Panc1 (cell line): Measurements from ENCODE around the gene GRK3. TPM values are rescaled to one million over a fixed set of nuclear protein-coding genes. Genes with fewer than 3 reads are reported as not detected.

Experiments used
- ATAC-seq: fragments of 200-7000 bp; cut with Tn5 transposase; 2 replicates; pipeline ENCODE4 v1.9.1; 2020; ENCODE audit warnings: mild to moderate bottlenecking, moderate library complexity
- BruUV-seq: library from RNA; stranded (reverse); fragments of 400-500 nt; replicated peaks from 2 replicates; lab custom pipeline; 2021; lab: Mats Ljungman, UMichigan
- CTCF ChIA-PET: fragments of 300-600 bp; sonication (Branson Sonifier 250); formaldehyde crosslinking; loops from one replicate; lab custom pipeline; 2022; ENCODE audit warnings: antibody characterized with exemption; lab: Charles Lee
- POLR2A ChIA-PET: fragments of 300-600 bp; sonication (Branson Sonifier 250); formaldehyde crosslinking; loops from one replicate; lab custom pipeline; 2022; ENCODE audit warnings: antibody characterized with exemption; lab: Charles Lee
- DNase-seq: peaks from one replicate; pipeline ENCODE4 v3.0.0-alpha.2; 2010; ENCODE audit warnings: low read depth, low spot score
- H3K27ac ChIP-seq: 2 replicates; pipeline ENCODE4 v1.5.1; 2011; ENCODE audit warnings: mild to moderate bottlenecking, low read length, inconsistent platforms
- H3K27me3 ChIP-seq: fragments of 200-500 bp; sonication (Bioruptor generic); 2 replicates; pipeline ENCODE4 v1.6.0; 2014; ENCODE audit warnings: low read length, inconsistent platforms; ENCODE audit not compliant: control insufficient read depth, insufficient read depth
- H3K36me3 ChIP-seq: fragments of 200-500 bp; sonication (Bioruptor generic); 2 replicates; pipeline ENCODE4 v1.5.1; 2014; ENCODE audit warnings: inconsistent platforms, mild to moderate bottlenecking, low read length, moderate library complexity; ENCODE audit not compliant: control insufficient read depth, insufficient read depth
- H3K4me1 ChIP-seq: 2 replicates; pipeline ENCODE4 v1.5.1; 2011; ENCODE audit warnings: inconsistent platforms, mild to moderate bottlenecking, low read length, moderate library complexity; ENCODE audit not compliant: control insufficient read depth, insufficient read depth
- H3K4me3 ChIP-seq, 2 experiments: 2 replicates each; pipeline ENCODE4 v1.5.1; 2011 to 2012; ENCODE audit warnings: low read depth in 2 of 2, low read length in 2 of 2, mild to moderate bottlenecking in 2 of 2, inconsistent platforms in 1 of 2, moderate library complexity in 1 of 2
- H3K9me3 ChIP-seq: fragments of 200-500 bp; sonication (Bioruptor generic); 2 replicates; pipeline ENCODE4 v1.5.1; 2014; ENCODE audit warnings: low read depth, mild to moderate bottlenecking, inconsistent platforms, low read length, moderate library complexity; ENCODE audit not compliant: control insufficient read depth, insufficient read depth
- CTCF ChIP-seq: fragments of 450-650 bp; IDR thresholded peaks from 2 replicates; pipeline ENCODE4 v1.5.1; 2017; ENCODE audit warnings: mild to moderate bottlenecking
- POLR2AphosphoS5 ChIP-seq: IDR thresholded peaks from 2 replicates; pipeline ENCODE4 v1.6.1; 2012; ENCODE audit warnings: mild to moderate bottlenecking, low read depth, low read length, moderate library complexity
- REST ChIP-seq, 2 experiments: IDR thresholded peaks; 2 replicates each; pipeline ENCODE4 v1.6.1; 2011 to 2012; ENCODE audit warnings: low read depth in 2 of 2, control low read depth in 1 of 2, low read length in 1 of 2, mild to moderate bottlenecking in 1 of 2, moderate library complexity in 1 of 2; ENCODE audit not compliant: insufficient read depth in 1 of 2
- SIN3A ChIP-seq: IDR thresholded peaks from 2 replicates; pipeline ENCODE4 v1.6.1; 2012; ENCODE audit warnings: low read depth, mild to moderate bottlenecking, low read length, moderate library complexity, borderline replicate concordance; ENCODE audit not compliant: insufficient read depth
- TCF7L2 ChIP-seq: IDR thresholded peaks from 2 replicates; pipeline ENCODE4 v1.6.1; 2011; ENCODE audit warnings: mild to moderate bottlenecking, low read depth, low read length, inconsistent platforms
- in situ Hi-C: cut with HindIII; loops from 2 replicates; pipeline ENCODE4 v1.10.0; 2016; ENCODE audit warnings: low sequenced_read_pairs, low pct_unique_long_range_greater_than_20kb
- intact Hi-C: fragments of 100-400 bp; cut with micrococcal nuclease; formaldehyde crosslinking; loops from one replicate; pipeline ENCODE4 v1.10.0; 2022; ENCODE audit not compliant: unreplicated experiment
- total RNA-seq: library from RNA; stranded (reverse); gene quantifications from one replicate; pipeline ENCODE4 v1.2.1, GENCODE V29; 2021; ENCODE audit not compliant: unreplicated experiment

Gene GRK3
- total RNA-seq, 1 experiment from 2014 or later: 12.0 TPM

GRCh38 chr22:25669253-25670069, 105.0 kb downstream of the GRK3 start:
- no peaks in the 10 kb centered on the region for H3K36me3 ChIP-seq
- ChIA-PET CTCF (no interaction called here), POLR2A (no interaction called here)
- TF ChIP-seq REST (IDR thresholded peaks at IDR 0.05; ENCODE audit: insufficient read depth in 1 of 2, low read depth in 2 of 2, low read length in 1 of 2) (no peak), CTCF (no peak), POLR2AphosphoS5 (no peak), SIN3A (no peak), TCF7L2 (no peak)
- in situ Hi-C loops: no loop called here
- no peak overlapping the region for H3K27ac ChIP-seq
- DNase-seq (no peak), ATAC-seq (no peak)
- H3K27me3 ChIP-seq: no peaks in the 10 kb centered on the region
- no peak overlapping the region for H3K4me3 ChIP-seq
- intact Hi-C loops: no loop called here
- no peaks in the 10 kb centered on the region for H3K4me1 ChIP-seq
- no TSS peak for BruUV-seq
- no peaks in the 10 kb centered on the region for H3K9me3 ChIP-seq

- in situ Hi-C loops (no loop called here), intact Hi-C loops (no loop called here)
- no peaks in the 10 kb centered on the region for H3K9me3 ChIP-seq
- no peaks in the 10 kb centered on the region for H3K36me3 ChIP-seq
- H3K4me3 ChIP-seq: no peak overlapping the region
- DNase-seq (no peak), ATAC-seq (no peak)
- BruUV-seq: no TSS peak
- no peak for TF ChIP-seq REST (IDR thresholded peaks at IDR 0.05; ENCODE audit: insufficient read depth in 1 of 2, low read depth in 2 of 2, low read length in 1 of 2)
- TF ChIP-seq TCF7L2: no peak
- TF ChIP-seq POLR2AphosphoS5: no peak
- TF ChIP-seq SIN3A: no peak
- TF ChIP-seq CTCF: no peak
- H3K27me3 ChIP-seq: no peaks in the 10 kb centered on the region
- no peaks in the 10 kb centered on the region for H3K4me1 ChIP-seq
- CTCF ChIA-PET: no interaction called here
- POLR2A ChIA-PET: no interaction called here
- no peak overlapping the region for H3K27ac ChIP-seq
Observed at GRCh38 chr22:25670070-25670461, 105.6 kb downstream of the GRK3 start.
